Body of pancreas (tissue), 4 donors: ENCODE data around the gene ASMTL. TPM values are rescaled to one million over a fixed set of nuclear protein-coding genes. Genes with fewer than 3 reads are reported as not detected.
A peak's percentile ranks its signal among the peaks of the same experiment; 100 is the strongest.

Experiments
- ATAC-seq: fragments of 150-250 bp; one replicate; pipeline ENCODE4 v1.9.1; 2016
- DNase-seq, 4 donors: peaks; one replicate each; pipeline ENCODE4 v3.0.0-alpha.2; 2019
- H3K27ac ChIP-seq, 4 donors: fragments of 200-600 bp; sonication (generic); 1 replicate in 3 of 4; 2 replicates in 1 of 4; pipeline versions ENCODE4 v1.5.1 to v1.6.1; 2016 to 2019; ENCODE audit warnings: mild to moderate bottlenecking in 1 of 4, mixed read lengths in 1 of 4, moderate library complexity in 1 of 4
- H3K27me3 ChIP-seq, 2 donors: fragments of 200-600 bp; sonication (generic); one replicate each; pipeline ENCODE4 v1.6.0; 2016; ENCODE audit warnings: mild to moderate bottlenecking in 1 of 2
- H3K36me3 ChIP-seq, 2 donors: fragments of 200-600 bp; sonication (generic); replicated peaks in 1 of 2; 2 replicates each; pipeline ENCODE4 v1.5.1; 2016; ENCODE audit warnings: low read depth in 2 of 2; ENCODE audit not compliant: insufficient read depth in 1 of 2
- H3K4me1 ChIP-seq: fragments of 200-600 bp; sonication (generic); one replicate; pipeline ENCODE4 v1.6.0; 2016
- H3K4me3 ChIP-seq, 2 donors: fragments of 200-600 bp; sonication (generic); 1 replicate in 1 of 2; 2 replicates in 1 of 2; pipeline ENCODE4 v1.5.1; 2016 to 2019
- H3K9me3 ChIP-seq, 3 donors: fragments of 200-600 bp; sonication (generic); 1 replicate in 2 of 3; 2 replicates in 1 of 3; pipeline ENCODE4 v1.5.1; 2016
- CTCF ChIP-seq, 7 experiments: fragments of 450-650 bp in 4 of 7; fragments of 200-600 bp in 3 of 7; sonication (generic) in 3 of 7; IDR thresholded peaks; one replicate each; pipeline ENCODE4 v1.5.1; 2016 to 2019; ENCODE audit warnings: antibody characterized with exemption in 7 of 7
- POLR2A ChIP-seq, 3 donors: fragments of 450-650 bp; IDR thresholded peaks; one replicate each; pipeline ENCODE4 v1.6.1; 2016; ENCODE audit warnings: antibody characterized with exemption in 3 of 3, mild to moderate bottlenecking in 2 of 3
- WGBS, 2 donors: methylation state at CpG; one replicate each; pipeline ENCODE4 v1.1.5; 2017; 5-methylcytosine and 5-hydroxymethylcytosine counted together
- intact Hi-C: fragments of 100-400 bp; cut with DNase I; formaldehyde crosslinking; loops from one replicate; pipeline ENCODE4 v1.15.1; 2023
- total RNA-seq, 2 donors: library from RNA; depleted of rRNA; stranded (reverse); fragments of >200 nt; gene quantifications; one replicate each; pipeline ENCODE4 v1.1.0, GENCODE V29; 2016

ASMTL gene
- total RNA-seq, 2 donors from 2014 or later: 16.5 to 18.9 TPM

GRCh38 chrX:1462110-1462509 is 9.4 kb upstream of the ASMTL start:
- no peaks in the 10 kb centered on the region for H3K27me3 ChIP-seq
- ATAC-seq (no peak), DNase-seq (no peak)
- intact Hi-C loops: loop anchor here (10.0 kb wide), 1 partner anchor 113 kb away; no protein-coding TSS in a partner anchor
- no peak for TF ChIP-seq CTCF (IDR thresholded peaks at IDR 0.05)
- no peak for TF ChIP-seq POLR2A (IDR thresholded peaks at IDR 0.05)
- H3K4me3 ChIP-seq: no peak overlapping the region
- no peaks in the 10 kb centered on the region for H3K9me3 ChIP-seq
- H3K4me1 ChIP-seq: no peaks in the 10 kb centered on the region
- no peak overlapping the region for H3K27ac ChIP-seq
- H3K36me3 ChIP-seq: no peaks in the 10 kb centered on the region

- Histone ChIP-seq H3K27ac (no peak overlapping the region), H3K27me3 (no peaks in the 10 kb centered on the region), H3K36me3 (no peaks in the 10 kb centered on the region), H3K4me1 (peaks cover 15% of the 10 kb centered on the region), H3K9me3 (no peaks in the 10 kb centered on the region), H3K4me3 (no peak overlapping the region)
- 56 to 65% methylated on average over 3 of the region's 3 CpGs for WGBS, 2 donors
- intact Hi-C loops: no loop called here
- TF ChIP-seq CTCF (IDR thresholded peaks at IDR 0.05): no peak
- TF ChIP-seq POLR2A (IDR thresholded peaks at IDR 0.05): no peak
- no peak for DNase-seq
- ATAC-seq: no peak
Measured at GRCh38 chrX:1455948-1456280, 3.2 kb upstream of the ASMTL start.

GRCh38 chrX:1453951-1454785 is 1.5 kb upstream of the ASMTL start:
- Histone ChIP-seq H3K27me3 (no peaks in the 10 kb centered on the region), H3K36me3 (no peaks in the 10 kb centered on the region), H3K4me3 (no peak overlapping the region), H3K4me1 (peaks cover 18% of the 10 kb centered on the region), H3K27ac (peak overlapping the region in 1 of 4 donors; percentile 96), H3K9me3 (no peaks in the 10 kb centered on the region)
- DNase-seq (peak; percentile 76 to 88 (median 83)), ATAC-seq (peak; percentile 25)
- 6% methylated on average over 24 to 36 of the region's 45 CpGs for WGBS, 2 donors
- TF ChIP-seq CTCF (IDR thresholded peaks at IDR 0.05) (peak; percentile 80 to 98 (median 90)), POLR2A (IDR thresholded peaks at IDR 0.05) (no peak)
- intact Hi-C loops: no loop called here

GRCh38 chrX:1453395-1453783 is 680 bp upstream of the ASMTL start:
- DNase-seq (no peak), ATAC-seq (no peak)
- H3K9me3 ChIP-seq: no peaks in the 10 kb centered on the region
- no peaks in the 10 kb centered on the region for H3K36me3 ChIP-seq
- intact Hi-C loops: no loop called here
- no peaks in the 10 kb centered on the region for H3K27me3 ChIP-seq
- TF ChIP-seq CTCF (IDR thresholded peaks at IDR 0.05) (no peak), POLR2A (IDR thresholded peaks at IDR 0.05) (peak in 2 of 3 donors; percentile 44 to 51)
- 1% methylated on average over 20 of the region's 34 CpGs; no CpG with 5 or more reads in 1 of the 2 donors for whole genome bisulfite sequencing, 2 donors
- H3K27ac ChIP-seq: peak overlapping the region; percentile 74 to 96 (median 88)
- H3K4me3 ChIP-seq: peak overlapping the region; percentile 35 to 38
- H3K4me1 ChIP-seq: peaks cover 18% of the 10 kb centered on the region
